Stimulated activated naive CD8-positive, alpha-beta T cell treated with anti-CD3 and anti-CD28 coated beads, Interleukin-15, Interleukin-2, amounts not matched to agents 100 ng/mL and 50 ng/mL, for 24 hours (primary cell): Measurements from ENCODE around the gene SAPCD2.
A peak's percentile ranks its signal among the peaks of the same experiment; 100 is the strongest.

ENCODE experiments used
- H3K27ac Mint-ChIP-seq: one replicate; pipeline ENCODE4 v1.8.0; 2021; ENCODE audit warnings: mild to moderate bottlenecking, mixed read lengths
- H3K27me3 Mint-ChIP-seq: one replicate; pipeline ENCODE4 v1.8.0; 2021; ENCODE audit warnings: mixed read lengths
- H3K36me3 Mint-ChIP-seq: one replicate; pipeline ENCODE4 v1.8.0; 2021; ENCODE audit warnings: low read depth, mixed read lengths
- H3K4me1 Mint-ChIP-seq: one replicate; pipeline ENCODE4 v1.8.0; 2021; ENCODE audit warnings: low read depth, mixed read lengths
- H3K4me3 Mint-ChIP-seq: one replicate; pipeline ENCODE4 v1.8.0; 2021; ENCODE audit warnings: mild to moderate bottlenecking, mixed read lengths
- H3K9me3 Mint-ChIP-seq: one replicate; pipeline ENCODE4 v1.8.0; 2021; ENCODE audit warnings: mixed read lengths

Gene SAPCD2

DNA sequence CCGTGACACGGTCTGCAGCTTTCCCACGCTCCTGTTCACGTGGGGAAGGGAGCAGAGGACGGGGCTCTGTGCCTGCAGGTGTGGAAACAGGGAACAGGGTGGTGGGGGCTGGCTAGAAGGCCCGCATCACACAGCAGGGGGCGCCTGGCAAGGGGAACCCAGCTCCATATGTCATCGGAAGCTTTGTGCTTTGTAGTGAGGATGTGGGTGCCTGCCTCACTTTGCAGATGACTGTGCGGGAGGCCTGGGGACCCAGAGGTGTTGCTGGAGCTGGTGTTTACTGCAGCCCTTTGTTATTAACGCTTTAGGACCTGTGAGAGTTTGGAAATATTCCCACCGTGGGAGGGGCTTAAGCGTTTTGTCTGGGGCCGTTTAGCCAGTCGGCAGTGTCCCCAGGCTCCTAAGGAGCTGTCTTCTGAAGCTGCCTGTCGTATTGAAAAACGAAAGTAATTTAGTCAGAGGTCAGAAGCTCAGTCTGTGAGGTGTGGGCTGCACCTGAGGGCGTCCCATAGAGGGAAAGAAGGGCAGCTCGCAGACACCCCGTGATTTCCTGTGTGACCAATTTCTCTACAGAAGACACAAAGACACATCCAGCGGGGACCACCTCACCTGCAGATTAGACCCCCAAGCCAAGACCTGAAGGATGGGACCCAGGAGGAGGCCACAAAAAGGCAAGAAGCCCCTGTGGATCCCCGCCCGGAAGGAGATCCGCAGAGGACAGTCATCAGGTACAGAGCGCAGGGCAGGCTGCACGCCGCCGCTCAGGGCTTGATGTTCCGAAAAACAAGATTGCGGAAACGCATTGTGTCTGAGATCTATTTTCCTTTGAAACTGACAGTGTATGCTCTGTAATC is 25.5 kb upstream of the SAPCD2 start:
- no peaks in the 10 kb centered on the region for H3K27me3 Mint-ChIP-seq
- H3K4me1 Mint-ChIP-seq, result peaks cover 25% of the 10 kb centered on the region
- H3K36me3 Mint-ChIP-seq, result peaks cover 27% of the 10 kb centered on the region
- H3K9me3 Mint-ChIP-seq, result no peaks in the 10 kb centered on the region
- peak overlapping the region; percentile 82 for H3K4me3 Mint-ChIP-seq
- peak overlapping the region; percentile 94 for H3K27ac Mint-ChIP-seq

DNA sequence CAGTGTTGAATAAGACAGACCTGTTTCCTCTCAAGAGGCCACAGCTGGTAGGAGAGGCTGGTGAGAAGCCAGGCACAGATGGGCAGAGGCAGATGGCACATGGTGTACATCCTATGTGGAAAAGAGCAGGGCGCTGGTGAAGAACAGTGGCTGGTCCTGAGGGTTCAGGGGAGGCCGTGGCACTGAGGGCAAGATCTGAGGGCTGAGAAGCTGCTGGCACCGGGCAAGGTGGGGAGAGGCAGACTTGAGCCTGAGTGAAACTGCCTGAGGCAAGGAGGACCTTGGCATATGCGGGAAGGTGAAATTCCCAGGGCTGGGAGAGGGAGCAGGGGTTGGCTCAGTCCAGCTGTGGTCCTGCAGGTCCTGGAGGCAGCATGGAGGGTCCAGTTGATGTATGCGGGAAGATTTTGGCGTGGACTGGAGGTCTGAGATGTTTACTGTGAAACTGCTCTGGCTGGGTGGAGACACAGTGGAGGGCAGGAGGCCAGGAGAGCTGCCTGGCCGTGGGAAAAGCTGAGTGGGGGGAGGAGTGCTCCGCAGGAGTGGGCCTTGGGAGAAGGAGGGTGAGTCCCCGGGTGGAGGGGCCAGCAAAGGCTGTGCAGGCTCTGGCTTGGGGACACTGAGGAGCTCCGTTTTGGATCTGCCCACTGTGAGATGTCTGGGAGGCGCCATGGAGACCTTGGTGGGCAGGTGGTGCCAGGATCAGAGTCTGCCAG is 19.0 kb upstream of the SAPCD2 start:
- Mint-ChIP-seq H3K27me3 (no peaks in the 10 kb centered on the region), H3K36me3 (peaks cover 18% of the 10 kb centered on the region), H3K27ac (peak overlapping the region; percentile 4), H3K4me3 (no peak overlapping the region), H3K9me3 (no peaks in the 10 kb centered on the region), H3K4me1 (peaks cover 38% of the 10 kb centered on the region)

DNA sequence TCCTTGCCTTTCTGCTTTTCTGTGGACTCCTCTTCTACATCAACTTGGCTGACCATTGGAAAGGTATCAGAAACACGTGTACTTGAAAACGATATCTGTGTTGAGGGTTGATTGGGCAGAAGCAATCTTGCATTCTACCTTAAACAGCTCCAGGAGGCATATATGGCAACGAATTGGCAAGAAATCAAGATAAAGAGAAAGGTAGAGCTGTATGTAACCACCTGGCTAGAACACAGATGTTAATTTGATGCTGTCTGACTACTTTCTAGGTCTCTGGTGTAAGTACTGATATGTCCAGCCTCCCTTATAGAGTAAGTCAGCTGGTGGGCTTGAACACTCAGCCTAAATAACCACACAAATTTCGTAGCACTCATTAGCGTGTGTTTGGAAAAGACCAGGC is 17.8 kb upstream of the SAPCD2 start:
- Mint-ChIP-seq H3K4me1 (peaks cover 45% of the 10 kb centered on the region), H3K9me3 (no peaks in the 10 kb centered on the region), H3K36me3 (peaks cover 23% of the 10 kb centered on the region), H3K27ac (peak overlapping the region; percentile 79), H3K4me3 (peak overlapping the region; percentile 86), H3K27me3 (no peaks in the 10 kb centered on the region)

DNA sequence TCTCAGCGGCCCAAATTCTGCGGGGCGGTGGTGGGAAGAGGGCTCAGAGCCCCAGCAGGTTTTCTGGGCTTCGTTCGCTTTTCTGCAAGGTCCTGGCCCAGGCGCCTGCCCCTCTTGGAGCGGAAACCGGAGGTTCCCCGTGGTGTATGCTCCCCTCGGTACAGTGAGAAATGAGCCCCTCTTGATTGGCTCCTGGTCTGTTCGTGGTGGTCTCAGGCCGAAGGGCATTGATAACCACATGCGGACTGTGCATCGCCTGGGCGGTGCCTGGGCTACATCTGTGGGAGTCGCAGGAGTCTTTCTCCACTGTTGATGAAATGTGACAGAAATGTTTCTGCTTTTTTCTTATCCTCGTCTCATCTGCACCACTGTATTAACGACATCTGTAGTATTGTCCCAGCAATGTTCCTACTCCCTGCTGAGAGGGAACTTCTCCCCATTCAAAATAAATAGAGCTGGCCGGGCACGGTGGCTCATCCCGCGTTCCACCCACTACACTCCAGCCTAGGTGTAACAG is 17.1 kb upstream of the SAPCD2 start:
- H3K9me3 Mint-ChIP-seq, result no peaks in the 10 kb centered on the region
- peak overlapping the region; percentile 79 for H3K27ac Mint-ChIP-seq
- peaks cover 17% of the 10 kb centered on the region for H3K36me3 Mint-ChIP-seq
- peak overlapping the region; percentile 86 for H3K4me3 Mint-ChIP-seq
- H3K4me1 Mint-ChIP-seq, result peaks cover 49% of the 10 kb centered on the region
- no peaks in the 10 kb centered on the region for H3K27me3 Mint-ChIP-seq

DNA sequence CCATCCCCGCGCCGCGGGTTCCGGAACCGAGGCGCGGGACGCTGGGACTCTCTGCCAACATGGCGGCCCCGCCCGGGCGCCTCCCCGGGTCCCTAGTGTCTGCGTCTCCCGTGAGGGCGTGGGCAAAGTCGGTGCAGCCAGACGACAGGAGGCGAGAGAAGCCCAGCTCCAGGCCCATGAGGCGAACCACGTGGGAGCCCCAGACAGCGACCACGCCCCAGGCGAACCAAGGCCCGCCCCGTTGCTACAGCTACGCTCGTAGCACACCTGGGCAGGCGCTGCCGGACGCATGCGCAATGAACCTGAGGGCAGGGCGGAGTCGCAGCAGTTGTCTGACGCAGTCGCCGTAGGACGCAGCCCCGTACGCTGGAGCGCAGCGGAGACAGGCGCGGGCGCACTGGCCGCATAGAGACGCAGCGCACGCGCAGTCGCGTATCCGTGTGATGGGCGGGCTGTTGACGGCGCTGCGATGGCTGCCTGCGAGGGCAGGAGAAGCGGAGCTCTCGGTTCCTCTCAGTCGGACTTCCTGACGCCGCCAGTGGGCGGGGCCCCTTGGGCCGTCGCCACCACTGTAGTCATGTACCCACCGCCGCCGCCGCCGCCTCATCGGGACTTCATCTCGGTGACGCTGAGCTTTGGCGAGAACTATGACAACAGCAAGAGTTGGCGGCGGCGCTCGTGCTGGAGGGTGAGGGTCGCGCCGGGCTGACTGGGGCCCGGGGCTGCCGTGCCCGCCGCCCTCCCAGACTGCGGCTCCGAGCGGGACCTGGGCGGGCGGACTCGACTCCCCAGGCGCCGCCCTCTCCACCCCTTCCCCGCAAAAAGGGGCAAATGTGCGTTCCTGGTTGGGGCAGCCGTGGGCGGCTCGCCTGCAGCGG is 16.4 kb upstream of the SAPCD2 start, which contains the start of gene MAN1B1:
Gene MAN1B1 (plus strand): TSS at position 455 of the 878 bp plus-strand sequence. CDS start 15 bp downstream, at position 470.
- peak within 1 kb of the TSS; percentile 94 for H3K27ac Mint-ChIP-seq
- H3K4me3 Mint-ChIP-seq, result peak within 1 kb of the TSS; percentile 90
- H3K27me3 Mint-ChIP-seq, result no peaks in the 10 kb centered on the region
- H3K36me3 Mint-ChIP-seq, result peaks cover 14% of the 10 kb centered on the region
- H3K9me3 Mint-ChIP-seq, result no peaks in the 10 kb centered on the region
- peaks cover 49% of the 10 kb centered on the region for H3K4me1 Mint-ChIP-seq

DNA sequence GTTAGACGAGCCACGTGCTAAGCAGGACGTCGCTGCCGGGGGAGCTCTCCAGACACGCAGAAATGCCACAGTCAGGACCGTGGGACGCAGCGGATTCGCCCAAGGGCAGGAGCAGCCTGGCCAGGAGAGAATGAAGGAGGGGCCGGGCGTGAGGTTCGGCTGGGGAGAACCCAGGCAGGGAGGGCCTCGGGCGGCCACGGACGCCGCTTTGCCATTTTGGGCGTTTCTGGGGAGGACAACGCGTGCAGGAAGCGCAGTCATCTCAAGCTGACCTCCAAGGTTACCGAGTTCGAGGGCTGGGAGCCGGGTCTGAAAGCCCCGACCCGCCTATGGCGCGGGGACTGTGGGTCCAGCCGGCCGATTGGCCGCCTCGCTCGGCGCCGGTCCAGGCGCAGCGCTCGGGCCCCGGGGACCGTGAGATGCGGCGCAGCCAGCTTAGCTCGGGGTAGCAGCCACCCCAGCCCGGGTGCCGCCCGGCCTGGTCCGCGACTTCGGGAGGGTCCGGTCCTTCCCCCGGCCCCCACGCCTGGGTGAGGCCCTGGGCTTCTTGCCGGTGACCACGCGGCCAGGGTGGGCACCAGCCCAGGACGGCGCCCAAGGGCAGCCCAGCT is 15.7 kb upstream of the SAPCD2 start:
- Mint-ChIP-seq H3K36me3 (peaks cover 14% of the 10 kb centered on the region), H3K4me3 (peak overlapping the region; percentile 90), H3K27me3 (no peaks in the 10 kb centered on the region), H3K27ac (peak overlapping the region; percentile 94), H3K9me3 (no peaks in the 10 kb centered on the region), H3K4me1 (peaks cover 49% of the 10 kb centered on the region)

DNA sequence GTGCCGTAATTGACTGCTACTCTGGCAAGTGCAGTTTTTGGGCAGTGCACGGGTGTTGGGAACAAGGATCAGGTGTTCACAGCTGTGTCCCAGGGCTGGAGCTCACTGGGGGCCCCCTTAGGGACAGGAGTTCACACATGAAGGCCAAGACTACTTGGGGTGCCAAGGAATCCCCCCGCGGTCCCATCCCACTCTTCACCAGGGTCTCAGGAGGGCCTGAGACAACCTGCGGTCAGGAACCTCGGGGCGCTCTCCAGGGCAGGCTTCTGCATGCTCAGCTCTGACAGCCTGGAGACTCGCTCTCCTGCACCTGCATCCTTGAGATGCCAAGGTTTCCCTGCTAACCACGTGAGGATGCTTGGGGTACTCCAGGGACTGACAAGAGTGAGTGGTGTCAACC is 14.2 kb upstream of the SAPCD2 start:
- H3K4me1 Mint-ChIP-seq, result peaks cover 49% of the 10 kb centered on the region
- H3K27ac Mint-ChIP-seq, result no peak overlapping the region
- H3K9me3 Mint-ChIP-seq, result no peaks in the 10 kb centered on the region
- peaks cover 14% of the 10 kb centered on the region for H3K36me3 Mint-ChIP-seq
- no peaks in the 10 kb centered on the region for H3K27me3 Mint-ChIP-seq
- H3K4me3 Mint-ChIP-seq, result no peak overlapping the region

DNA sequence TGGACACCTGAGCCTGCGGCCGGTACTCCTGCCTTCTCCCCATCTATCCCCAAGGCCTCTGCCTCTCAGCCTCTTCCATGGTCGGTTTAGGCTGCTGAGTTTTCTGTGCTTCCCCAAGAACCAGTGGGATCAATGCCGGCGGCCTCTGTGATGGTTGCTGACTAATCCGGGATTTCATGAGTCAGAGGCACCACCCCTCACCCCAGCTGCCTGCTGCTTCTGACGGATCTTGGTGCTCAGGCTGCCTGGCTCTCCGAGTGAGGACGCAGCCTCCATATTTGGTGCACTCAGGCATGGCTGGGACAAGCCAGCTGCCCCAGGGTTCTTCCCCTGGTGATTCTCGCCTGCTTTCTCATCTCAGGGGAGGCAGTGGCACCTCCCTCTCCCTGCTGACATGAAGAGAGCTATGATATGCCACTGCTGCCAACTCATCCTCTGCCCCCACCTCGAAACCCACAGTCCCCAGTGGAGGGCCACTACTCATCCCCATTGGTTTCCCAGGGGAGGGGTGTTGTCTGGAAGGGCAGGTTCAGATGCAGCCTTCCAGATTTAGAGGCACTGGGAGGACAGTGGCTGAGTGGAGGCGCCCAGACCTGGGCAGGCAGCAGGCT is 13.1 kb upstream of the SAPCD2 start:
- Mint-ChIP-seq H3K4me3 (no peak overlapping the region), H3K4me1 (peaks cover 39% of the 10 kb centered on the region), H3K36me3 (peaks cover 5% of the 10 kb centered on the region), H3K9me3 (no peaks in the 10 kb centered on the region), H3K27ac (peak overlapping the region; percentile 21), H3K27me3 (no peaks in the 10 kb centered on the region)

DNA sequence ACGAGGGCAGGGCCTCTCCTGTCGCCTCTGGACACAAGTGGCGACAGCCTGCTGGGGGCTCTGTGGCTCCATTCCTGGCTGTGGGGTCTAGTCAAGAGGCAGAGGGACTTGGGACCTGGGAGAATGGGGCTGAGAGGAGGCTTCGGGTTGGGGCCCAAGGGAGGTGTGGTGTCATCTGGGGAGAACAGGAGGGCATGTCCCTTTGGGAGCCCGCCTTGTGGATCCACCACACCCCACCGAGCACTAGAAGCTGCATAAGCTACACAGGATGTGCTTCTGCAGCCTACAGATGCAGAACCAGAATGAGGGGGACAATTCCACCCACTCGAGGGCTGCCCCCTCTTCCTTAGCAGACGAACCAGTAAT is 12.6 kb upstream of the SAPCD2 start:
- Mint-ChIP-seq H3K9me3 (no peaks in the 10 kb centered on the region), H3K4me1 (peaks cover 33% of the 10 kb centered on the region), H3K27ac (no peak overlapping the region), H3K36me3 (peaks cover 5% of the 10 kb centered on the region), H3K27me3 (no peaks in the 10 kb centered on the region), H3K4me3 (no peak overlapping the region)

DNA sequence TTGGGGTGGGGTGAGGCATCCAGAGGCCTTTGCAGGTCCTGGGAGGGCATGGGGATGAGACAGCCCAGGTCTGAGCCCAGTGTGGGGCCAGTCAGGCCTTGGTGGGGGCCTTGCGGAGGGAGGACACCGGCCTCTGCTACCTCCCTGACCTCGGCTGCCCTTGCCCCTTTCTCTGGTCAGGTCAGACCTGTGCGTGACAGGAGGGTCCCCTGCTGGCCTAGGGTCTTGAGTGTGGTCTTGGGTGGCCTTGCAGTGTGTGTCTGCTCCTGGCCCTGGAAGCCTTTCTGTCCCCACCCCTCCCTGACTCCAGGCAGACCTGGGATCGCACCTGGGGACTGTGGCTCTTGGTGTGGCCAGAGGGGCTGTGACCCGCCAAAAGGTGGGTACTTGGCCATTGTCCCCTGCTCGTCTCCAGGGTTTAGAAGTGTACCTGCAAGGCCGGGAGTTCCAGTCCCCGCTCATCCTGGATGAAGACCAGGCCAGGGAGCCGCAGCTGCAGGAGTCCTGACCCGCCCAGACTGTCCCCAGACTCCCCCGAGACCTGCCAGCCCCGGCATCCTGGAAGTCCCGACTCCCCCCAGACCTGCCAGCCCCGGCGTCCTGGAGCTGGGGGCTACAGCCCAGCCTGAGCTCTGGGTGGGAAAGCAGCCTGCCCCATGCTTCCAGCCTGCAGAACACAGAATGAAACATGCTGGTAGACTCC is 12.0 kb upstream of the SAPCD2 start:
- H3K9me3 Mint-ChIP-seq, result no peaks in the 10 kb centered on the region

DNA sequence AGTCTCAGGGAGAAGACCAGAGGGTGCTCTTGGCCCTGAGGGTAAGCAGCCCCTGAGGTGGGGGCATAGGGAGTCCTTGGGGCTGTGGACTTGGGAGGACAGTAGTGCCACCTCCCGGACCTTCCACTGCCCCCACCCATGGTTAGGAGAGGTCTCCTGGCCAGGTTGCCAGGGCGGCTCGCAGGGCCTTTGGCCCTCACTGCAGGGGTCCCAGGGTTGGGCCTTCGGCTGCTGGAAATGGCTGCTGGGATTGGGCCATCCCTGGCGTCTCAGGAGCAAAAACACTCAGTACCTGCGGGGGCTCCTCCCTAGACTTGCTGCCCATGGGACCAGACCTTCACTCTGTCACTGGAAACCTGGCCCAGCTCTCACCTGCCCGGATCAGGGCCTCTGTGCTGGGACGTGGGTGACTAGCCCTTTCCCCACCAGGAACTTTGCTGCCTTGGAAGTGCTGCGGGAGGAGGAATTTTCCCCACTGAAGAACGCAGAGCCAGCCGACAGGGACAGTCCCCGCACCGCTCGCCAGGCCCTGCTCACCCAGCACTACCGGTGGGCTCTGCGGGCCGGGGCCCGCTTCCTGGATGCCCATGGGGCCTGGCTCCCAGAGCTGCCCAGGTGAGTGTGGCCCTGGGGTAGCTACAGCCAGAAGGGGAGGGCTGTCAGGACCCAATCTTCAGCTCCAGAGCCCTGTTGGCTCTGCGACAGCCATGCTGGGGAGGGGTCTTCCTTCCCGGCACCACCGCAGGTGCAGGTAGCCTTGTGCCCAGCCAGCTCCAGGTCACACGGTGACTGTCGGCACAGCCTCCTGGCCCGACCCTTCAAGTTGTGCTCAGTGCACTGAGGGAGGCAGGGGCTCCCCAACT is 10.1 kb upstream of the SAPCD2 start:
- Mint-ChIP-seq H3K9me3 (no peaks in the 10 kb centered on the region), H3K4me3 (no peak overlapping the region), H3K27ac (no peak overlapping the region), H3K36me3 (peaks cover 5% of the 10 kb centered on the region), H3K27me3 (no peaks in the 10 kb centered on the region), H3K4me1 (peaks cover 23% of the 10 kb centered on the region)

More for the DNA sequence above, 12.0 kb upstream of the SAPCD2 start:
- Mint-ChIP-seq H3K27ac (no peak overlapping the region), H3K4me3 (no peak overlapping the region), H3K27me3 (no peaks in the 10 kb centered on the region), H3K36me3 (peaks cover 5% of the 10 kb centered on the region), H3K4me1 (peaks cover 28% of the 10 kb centered on the region)

DNA sequence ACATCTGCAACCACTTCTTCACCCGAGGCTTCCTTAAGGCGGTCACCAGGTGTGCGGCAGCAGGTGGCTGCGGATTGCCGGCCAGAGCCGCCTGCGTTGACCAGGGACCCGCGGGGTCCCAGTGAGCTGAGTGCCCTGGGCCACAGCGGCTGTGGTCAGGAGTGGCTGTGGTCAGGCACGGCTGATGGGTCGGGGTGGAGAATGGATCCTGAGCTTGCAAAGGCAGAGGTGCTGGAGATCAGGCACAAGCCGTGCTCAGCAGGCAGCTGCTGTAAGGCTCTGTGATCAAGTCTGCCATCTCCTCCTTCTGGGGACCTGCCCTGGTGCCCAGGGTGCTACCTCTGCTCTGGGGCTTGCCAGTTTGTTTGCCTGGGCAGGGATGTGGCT is 9.0 kb upstream of the SAPCD2 start:
- H3K27me3 Mint-ChIP-seq, result no peaks in the 10 kb centered on the region
- H3K9me3 Mint-ChIP-seq, result no peaks in the 10 kb centered on the region
- H3K4me3 Mint-ChIP-seq, result peak overlapping the region; percentile 3
- peaks cover 5% of the 10 kb centered on the region for H3K36me3 Mint-ChIP-seq
- peaks cover 14% of the 10 kb centered on the region for H3K4me1 Mint-ChIP-seq
- no peak overlapping the region for H3K27ac Mint-ChIP-seq
